M059J (cell line): ENCODE results near the gene DRD4. TPM values are rescaled to one million over a fixed set of nuclear protein-coding genes. Genes with fewer than 3 reads are reported as not detected.
A peak's percentile ranks its signal among the peaks of the same experiment; 100 is the strongest.

Source experiments
- DNase-seq: peaks from one replicate; pipeline ENCODE4 v3.0.0-alpha.2; 2012; ENCODE audit warnings: low read depth
- total RNA-seq: library from RNA; depleted of rRNA; stranded (reverse); fragments of >200 nt; shearing (Covaris generic); gene quantifications from 2 replicates; pipeline ENCODE4 v1.2.3, GENCODE V29; 2014

The DRD4 gene
- total RNA-seq, 1 experiment from 2014 or later, result not detected

DNA sequence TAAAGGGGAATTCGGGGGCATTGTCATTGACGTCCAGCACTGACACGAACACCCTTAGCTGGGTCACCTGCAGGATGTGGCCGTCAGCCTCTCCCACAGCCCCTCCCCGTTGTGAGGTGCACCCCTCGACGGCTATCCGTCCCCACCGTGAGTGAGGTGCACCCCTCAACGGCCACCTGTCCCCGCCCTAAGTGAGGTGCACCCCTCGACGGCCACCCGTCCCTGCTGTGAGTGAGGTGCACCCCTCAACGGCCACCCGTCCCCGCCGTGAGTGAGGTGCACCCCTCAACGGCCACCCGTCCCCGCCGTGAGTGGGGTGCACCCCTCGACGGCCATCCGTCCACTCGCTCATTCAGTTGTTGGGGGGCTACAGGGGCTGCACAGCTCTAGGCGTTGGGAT is 15.2 kb upstream of the DRD4 start:
- DNase-seq, result no peak

DNA sequence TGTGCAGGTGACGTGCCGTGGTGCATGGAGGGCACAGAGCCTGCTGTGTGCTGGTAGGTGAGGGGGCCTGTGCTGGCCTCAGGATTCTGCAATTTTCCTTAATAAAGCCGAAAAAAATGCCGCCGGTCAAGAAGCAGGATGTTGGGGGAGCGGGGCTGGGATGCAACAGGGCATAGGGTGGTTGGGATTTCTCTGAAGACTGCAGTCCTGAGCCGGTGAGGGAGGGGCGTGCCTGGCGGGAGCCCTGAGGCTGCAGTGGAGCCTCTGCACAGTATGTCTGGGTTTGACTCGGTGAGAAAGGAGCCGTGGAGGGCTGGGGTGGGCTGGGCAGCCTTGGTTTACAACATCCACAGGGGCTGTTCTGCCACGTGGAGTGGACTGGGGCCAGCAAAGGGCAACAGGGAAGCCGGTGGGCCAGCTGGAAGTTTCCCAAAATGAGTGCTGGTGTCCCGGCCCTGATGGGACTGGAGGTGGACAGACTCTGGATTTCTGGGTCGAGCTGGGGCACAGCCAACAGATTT is 13.7 kb upstream of the DRD4 start:
- no peak for DNase-seq

DNA sequence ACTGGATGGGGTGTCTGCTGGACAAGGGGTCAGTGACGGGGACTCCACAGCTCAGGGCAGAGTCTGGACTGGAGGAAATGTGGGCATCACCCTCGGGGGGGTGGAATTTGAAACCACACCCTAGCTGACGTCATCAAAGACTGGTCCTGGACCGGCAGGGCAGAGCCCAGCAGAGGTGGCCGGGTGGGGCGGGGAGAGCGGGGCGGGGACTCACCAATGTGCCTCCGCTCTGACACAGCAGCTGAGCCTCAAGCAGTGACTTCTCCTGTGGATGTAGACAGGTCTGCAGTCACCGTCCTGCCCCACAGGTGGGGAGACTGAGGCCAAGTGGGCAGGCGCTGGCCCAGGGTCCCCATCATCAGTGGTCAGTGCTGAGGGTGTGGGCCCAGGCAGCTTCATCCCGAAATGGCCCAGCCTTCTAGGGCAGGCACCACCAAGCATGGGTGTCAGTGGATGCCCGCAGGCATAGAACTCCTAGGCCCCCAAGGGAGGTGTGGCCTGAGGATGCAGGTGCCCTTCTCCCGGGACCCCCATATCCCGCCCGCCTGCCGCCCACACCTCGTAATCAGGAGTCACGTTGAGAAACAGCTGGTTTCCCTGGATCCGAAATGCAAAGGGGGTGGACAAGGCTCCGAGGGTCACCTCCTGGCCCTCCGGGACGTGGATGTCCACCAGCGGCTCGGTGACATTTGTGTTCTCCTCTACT is 12.9 kb upstream of the DRD4 start:
- DNase-seq, result peak; percentile 64

DNA sequence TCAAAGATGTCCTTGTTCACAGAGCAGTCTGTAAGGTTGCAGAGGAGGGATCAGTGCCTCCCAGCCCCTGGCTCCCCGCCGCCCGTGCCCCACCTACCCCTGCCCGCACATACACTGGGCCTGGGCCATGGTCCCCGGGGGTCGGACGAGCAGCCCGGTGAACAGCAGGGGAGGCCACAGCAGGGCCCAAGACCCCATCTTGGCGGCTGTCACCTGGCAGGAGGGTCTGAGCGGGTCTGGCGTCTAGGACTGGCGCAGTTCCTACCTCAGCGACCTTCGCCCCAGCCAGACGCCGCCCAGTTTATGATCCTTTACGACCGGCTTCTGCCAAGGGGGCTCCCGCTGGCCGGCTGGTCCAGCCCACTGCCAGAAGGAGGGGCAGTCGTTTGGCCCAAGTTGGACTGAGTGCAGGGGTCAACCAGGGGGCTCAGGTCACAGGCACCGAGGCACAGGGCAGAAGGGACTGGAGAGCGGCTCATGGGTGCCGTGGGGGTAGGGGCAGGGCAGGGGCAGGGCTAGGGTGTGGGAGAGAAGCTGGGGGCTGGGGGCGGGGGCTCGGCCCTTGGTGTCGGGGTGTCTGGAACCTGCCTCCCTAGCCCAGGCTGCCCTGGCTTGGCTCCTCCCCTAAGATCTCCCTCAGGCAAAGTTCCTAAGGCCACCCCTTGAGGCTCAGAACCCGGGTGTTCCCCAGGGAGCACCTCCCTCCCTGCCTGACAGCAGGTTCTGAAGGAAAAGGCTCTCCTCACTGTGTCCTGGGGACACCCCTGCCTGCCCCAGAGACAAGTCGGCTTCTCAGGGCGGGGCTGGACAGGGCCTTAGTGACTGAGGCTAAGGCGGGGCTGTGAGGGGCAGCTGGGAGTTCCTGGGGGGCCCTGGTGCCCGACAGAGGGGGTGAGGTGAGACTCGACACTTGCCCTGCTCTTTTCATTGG is 12.1 kb upstream of the DRD4 start, which contains the start of gene CDHR5:
Gene CDHR5 (minus strand): TSS at position 251 of the 931 bp plus-strand sequence. CDS start 53 bp downstream, at position 198.
- peak; percentile 28 for DNase-seq

DNA sequence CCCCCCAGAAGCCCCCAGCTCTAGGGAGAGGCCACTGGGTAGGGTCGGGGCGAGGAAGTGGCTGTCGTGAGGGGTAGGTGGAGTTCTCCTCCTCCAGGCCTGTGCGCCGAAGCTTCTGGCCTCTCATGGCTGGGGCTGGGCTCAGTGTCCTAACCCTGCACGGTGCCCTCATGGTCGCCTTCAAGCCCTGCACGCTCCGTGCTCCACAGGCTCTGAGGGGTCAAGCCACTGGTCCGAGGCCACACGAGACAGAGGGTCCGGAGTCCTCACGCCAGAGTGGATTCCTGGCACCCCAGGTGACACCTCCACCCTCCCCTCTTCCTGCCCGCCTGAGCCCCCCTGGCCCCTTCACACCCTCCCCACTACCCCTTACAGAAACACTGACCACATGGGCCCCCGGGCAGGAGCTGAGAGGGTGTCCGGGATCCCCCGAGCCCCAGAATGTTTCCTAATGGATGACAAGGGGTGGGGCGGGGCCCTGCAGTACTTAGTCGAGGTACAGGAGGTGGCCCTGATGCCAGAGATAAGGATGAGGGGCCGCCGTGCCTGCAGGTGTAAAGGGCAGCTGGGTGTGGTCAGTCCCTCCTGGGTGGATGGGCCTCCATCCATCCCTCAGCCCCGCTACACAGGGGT is 11.3 kb upstream of the DRD4 start:
- DNase-seq, result no peak

DNA sequence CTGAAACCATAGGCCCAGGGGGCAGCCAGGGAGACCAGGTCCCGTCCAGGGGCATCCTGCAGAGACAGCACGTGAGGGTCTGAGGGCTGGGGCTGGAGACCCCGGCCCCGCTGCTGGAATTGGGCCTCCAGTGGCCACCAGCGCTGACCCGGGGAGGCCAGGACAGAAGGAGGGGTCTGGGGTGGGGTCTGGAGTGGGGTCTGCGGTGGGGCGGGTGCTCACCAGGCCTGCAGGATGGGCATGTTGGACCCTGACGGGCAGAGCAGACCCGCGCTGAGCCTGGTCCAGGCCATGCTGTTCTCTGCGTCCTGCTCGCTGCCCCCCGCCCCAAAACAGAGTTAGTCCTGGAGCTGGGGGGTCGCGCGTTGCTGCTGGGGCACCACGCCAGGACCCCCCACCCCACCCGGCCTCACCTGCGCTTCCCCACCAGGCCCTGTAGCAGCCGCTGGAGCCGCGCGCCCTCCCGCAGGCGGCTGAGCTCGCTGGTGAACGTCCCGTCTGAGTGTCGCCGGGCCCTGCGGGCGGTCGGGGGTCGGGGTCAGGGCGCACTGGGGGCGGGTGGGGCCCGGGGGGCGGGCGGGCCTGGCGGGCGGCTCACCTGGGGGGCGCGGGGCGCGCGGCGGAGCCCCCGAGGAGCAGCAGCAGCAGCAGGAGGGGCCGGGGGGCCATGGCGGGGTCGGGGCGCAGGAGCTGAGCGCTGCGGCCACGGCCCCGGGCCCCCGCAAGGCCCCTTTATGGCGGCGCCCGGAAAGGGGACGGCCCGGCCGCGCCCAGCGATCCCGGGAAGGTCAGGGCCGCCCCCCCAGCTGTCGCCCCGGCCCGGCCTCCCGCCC is 10.4 kb upstream of the DRD4 start, which contains the start of gene SCT:
Gene SCT (minus strand): TSS at position 707 of the 833 bp plus-strand sequence. CDS start 38 bp downstream, at position 669.
- DNase-seq, result no peak

DNA sequence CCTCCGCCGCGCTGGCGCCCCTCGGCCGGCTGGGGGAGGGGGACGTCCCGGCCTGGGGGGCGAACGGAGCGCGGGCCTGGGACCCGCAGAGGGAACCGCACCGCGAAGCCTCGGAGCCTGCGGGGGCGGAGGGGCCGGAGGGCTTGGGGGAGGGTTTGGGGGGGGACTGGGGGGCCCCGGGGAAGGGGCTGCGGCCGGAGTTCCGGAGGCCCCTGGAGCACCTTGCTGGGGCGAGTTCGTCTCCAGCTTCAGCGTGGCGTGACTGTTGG is 9.8 kb upstream of the DRD4 start:
- DNase-seq, result no peak

DNA sequence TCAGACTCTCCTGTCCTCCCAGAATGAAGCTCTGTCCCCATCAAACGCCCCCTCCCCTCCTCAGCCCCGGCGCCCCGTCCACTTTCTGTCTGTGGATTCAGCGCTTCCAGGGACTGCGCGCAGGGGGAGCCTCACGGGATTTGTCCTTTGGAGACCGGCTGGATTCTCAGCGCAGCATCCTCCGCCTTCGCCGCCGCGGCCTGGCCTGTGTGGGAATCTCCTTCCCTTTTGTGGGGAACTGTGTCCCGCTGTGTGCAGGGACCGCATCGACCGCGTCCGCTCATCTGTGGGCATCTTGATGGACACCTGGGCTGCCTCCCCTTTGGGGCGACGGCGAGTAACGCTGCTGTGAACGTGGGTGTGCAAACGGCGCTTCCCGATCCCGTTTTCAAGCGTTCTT is 9.0 kb upstream of the DRD4 start:
- no peak for DNase-seq

DNA sequence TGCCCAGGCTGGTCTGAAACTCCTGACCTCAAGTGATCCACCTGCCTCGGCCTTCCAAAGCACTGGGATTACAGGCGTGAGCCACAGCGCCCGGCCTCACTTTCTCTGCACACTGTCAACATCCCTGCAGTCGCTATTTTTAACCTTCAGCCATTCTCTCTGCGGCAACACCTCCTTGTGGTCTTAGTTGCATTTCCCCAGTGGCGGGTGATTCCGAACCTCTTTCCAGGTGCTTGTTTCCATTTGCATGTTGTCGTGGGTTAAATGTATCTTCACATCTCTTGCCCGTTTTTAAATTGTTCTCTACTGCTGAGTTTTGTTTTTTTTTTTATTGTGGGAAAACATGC is 7.9 kb upstream of the DRD4 start:
- no peak for DNase-seq

DNA sequence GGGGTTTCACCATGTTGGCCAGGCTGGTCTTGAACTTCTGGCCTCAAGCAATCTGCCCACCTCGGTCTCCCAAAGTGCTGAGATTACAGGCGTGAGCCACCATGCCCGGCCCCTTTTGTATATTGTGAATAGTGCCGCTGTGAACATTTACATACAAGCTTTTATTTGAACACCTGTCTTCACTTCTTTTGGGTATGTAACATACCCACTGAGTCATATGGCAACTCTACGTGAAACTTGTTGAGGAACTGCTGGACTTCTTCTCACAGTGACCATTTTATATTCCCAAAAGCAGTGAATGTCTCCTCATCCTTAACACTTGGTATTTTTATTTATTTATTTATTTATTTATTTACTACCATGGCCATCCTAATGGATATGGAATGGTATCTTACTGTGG is 6.2 kb upstream of the DRD4 start:
- no peak for DNase-seq

DNA sequence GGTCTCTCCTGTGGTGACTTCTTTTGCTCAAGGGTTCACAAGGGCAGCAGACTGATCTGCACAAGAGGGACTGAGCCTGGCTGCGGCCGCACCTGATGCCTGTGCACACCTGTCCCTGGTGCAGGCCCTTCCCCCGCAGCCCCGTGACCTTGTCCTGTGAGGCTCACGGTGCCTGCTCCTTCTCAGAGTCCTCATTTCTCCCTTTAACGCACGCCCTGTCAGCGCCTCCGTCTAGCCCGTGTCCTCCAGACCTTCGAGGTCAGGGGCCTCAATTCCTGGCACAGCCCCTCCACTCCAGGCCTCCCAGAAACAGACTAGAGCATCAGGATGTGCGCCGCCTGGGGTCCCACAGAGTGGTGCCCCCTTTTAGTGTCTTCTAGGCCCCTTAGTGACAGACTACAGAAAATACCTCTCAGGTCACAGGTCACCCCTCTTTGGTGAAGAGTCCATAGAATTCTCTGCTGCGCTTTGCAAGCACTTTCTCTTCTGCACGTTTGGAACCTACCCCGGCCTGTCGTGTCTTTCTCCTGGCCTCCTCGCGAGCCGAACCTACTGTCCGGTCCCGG is 1.0 kb upstream of the DRD4 start:
- DNase-seq, result no peak

DNA sequence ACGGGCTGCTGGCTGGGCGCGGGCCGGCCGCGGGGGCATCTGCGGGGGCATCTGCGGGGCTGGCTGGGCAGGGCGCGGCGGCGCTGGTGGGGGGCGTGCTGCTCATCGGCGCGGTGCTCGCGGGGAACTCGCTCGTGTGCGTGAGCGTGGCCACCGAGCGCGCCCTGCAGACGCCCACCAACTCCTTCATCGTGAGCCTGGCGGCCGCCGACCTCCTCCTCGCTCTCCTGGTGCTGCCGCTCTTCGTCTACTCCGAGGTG is 194 bp downstream of the DRD4 start:
- DNase-seq, result no peak

DNA sequence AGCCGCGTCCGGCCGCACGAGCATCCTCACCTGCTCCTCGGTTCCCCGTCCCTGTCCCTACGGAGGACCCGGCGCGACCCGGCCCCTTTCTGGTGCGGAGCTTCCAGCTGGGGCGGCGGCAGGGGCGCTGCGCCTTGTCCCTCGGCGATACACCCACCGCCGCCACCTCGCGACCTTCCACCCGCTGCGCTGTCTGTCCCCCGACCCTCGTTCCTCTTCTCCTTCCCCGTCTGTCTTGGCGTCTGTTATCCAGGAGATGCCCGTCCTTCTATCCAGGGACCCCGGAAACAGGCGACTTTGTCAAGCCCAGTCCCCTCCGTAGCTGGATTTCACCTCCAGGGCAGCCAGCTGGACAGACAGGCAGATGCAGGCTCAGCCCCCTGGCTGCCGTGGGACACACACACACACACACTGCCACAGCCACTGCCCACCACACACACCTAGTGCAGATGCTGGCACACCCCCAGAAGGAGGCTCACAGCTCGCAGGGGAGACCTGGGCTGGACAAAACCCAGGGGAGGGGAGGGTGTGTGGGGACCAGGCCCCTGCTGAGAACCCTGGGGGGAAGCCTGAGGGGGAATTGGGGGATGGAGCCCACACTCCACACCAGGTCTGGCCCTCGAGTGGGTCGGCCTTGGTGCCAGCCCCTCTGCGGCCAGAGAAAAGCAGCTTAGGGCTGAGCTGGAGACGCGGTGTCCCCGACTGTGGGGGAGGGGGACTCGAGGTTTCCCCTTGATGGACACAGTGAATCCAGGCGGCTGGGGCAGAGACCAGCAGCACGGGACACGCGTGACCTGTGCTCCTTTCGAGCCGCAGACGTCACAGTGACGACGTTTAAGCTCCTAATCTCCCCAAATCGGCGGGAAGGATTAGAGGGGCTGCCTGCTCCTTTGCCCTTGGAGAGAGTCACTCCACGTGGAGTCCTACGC is 788 bp downstream of the DRD4 start:
- DNase-seq, result no peak

DNA sequence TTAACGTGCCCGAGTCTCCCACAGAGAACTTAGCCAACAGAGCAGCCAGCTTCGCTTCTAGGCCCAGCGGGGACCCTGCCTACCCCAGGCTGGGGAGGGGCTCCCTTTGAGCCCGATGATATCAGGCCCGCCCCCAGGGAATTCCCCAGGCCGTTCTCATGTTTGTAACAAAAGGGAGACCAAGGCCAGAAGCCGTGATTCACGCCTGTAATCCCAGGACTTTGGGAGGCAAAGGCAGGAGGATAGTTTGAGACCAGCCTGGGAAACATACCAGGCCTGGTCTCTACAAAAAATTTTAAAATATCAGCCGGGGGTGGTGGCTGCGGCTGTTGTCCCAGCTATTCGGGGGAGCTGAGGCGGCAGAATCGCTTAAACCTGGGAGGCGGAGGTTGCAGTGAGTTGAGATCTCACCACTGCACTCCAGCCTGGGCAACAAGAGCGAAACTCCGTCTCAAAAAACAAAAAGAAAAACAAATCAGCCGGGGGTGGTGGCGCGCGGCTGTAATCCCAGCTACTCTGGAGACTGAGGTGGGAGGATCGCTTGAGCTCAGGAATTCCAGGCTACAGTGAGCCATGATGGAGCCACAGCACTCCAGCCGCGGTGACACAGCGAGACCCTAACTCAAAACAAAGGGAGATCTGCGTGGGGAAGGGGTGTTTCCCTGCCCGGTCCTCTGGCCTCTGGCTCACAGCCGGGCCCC is 1.7 kb downstream of the DRD4 start:
- no peak for DNase-seq

DNA sequence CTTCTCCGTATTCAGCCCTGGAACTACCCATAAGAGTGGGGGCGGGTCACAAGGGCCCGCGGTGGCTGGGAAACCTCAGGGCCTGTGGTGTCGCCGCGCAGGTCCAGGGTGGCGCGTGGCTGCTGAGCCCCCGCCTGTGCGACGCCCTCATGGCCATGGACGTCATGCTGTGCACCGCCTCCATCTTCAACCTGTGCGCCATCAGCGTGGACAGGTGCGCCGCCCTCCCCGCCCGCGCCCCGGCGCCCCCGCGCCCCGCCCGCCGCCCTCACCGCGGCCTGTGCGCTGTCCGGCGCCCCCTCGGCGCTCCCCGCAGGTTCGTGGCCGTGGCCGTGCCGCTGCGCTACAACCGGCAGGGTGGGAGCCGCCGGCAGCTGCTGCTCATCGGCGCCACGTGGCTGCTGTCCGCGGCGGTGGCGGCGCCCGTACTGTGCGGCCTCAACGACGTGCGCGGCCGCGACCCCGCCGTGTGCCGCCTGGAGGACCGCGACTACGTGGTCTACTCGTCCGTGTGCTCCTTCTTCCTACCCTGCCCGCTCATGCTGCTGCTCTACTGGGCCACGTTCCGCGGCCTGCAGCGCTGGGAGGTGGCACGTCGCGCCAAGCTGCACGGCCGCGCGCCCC is 2.4 kb downstream of the DRD4 start:
- DNase-seq, result no peak

DNA sequence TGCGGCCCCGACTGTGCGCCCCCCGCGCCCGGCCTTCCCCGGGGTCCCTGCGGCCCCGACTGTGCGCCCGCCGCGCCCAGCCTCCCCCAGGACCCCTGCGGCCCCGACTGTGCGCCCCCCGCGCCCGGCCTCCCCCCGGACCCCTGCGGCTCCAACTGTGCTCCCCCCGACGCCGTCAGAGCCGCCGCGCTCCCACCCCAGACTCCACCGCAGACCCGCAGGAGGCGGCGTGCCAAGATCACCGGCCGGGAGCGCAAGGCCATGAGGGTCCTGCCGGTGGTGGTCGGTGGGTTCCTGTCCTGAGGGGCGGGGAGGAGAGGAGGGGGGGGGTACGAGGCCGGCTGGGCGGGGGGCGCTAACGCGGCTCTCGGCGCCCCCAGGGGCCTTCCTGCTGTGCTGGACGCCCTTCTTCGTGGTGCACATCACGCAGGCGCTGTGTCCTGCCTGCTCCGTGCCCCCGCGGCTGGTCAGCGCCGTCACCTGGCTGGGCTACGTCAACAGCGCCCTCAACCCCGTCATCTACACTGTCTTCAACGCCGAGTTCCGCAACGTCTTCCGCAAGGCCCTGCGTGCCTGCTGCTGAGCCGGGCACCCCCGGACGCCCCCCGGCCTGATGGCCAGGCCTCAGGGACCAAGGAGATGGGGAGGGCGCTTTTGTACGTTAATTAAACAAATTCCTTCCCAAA is 3.1 kb downstream of the DRD4 start:
- DNase-seq, result no peak

DNA sequence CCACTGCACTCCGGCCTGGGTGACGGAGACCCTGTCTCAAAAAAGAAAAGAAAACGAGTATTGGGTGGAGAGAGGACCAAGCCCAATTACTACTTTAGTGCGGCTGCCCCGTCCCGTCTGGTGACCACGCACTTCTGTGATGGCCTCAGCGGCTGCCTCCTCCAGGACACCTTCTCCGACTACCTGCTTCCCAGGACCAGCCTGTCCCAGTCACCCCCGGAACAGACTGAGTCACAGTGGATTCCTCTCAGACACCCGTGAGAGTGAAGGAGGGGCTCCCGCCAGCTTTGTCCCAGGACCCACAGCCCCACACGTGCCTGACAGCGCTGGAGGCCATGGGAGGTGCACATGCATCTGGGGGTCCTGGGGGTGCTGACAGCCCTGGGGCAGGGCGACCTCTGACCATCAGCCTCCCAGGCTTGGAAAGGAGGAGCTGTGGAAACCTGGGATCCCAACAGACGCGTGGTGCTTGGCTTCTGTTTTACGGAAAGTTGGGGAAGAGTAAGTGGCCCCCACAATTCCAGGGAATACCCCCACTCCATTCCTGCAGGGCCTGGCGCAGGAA is 4.8 kb downstream of the DRD4 start:
- DNase-seq, result no peak

DNA sequence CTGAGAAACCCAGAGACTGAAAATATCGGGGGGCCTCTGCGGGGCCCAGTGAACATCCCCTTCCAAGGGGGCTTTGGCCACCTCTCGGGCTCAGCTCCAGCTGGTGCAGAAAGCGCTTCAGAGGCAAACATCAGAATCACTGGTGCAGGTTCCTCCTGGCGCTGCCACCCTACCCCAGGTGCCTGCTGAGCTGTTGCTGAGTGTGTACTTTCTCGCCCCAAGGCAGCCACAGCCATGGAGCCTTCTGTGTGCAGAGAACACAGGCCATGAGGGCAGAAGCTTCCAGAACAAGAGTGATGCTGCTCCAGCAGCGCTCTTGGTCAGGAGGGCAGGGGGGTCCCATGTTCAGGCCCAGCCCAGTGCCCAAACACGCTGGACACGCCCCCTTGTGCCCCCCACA is 6.3 kb downstream of the DRD4 start:
- no peak for DNase-seq
